Measurements from ENCODE around the gene CAMK1D.
A peak's percentile ranks its signal among the peaks of the same experiment; 100 is the strongest.
"Not testable (repeated sequence)": the region's sequence is repeated elsewhere in the genome, so short reads cannot be mapped to it uniquely, and the experiment has no call there.

CAMK1D gene

GRCh38 chr10:12348870-12349628 lies at the start of gene CAMK1D:
Gene CAMK1D, plus strand, starts transcription at chr10:12349547.
- ATAC-seq (replicated peaks) (peak; percentile 63 to 68), DNase-seq (peak; percentile 82)
- Mint-ChIP-seq H3K4me1 (peaks cover 40 to 64% of the 10 kb centered on the region in 2 donors), H3K27ac (peak within 1 kb of the TSS; percentile 99), H3K9me3 (no peaks in the 10 kb centered on the region), H3K27me3 (no peaks in the 10 kb centered on the region), H3K36me3 (peaks cover 14 to 17% of the 10 kb centered on the region in 2 donors), H3K4me3 (peak within 1 kb of the TSS; percentile 98 to 99)

- H3K4me1 Mint-ChIP-seq = peaks cover 7 to 11% of the 10 kb centered on the region in 2 donors
- not testable (repeated sequence) for DNase-seq; H3K36me3 Mint-ChIP-seq; H3K4me3 Mint-ChIP-seq; ATAC-seq (replicated peaks); H3K27me3 Mint-ChIP-seq; H3K9me3 Mint-ChIP-seq; H3K27ac Mint-ChIP-seq
Measured at GRCh38 chr10:12301036-12301435, 48.3 kb upstream of the CAMK1D start.

- ATAC-seq (replicated peaks) (no peak), DNase-seq (no peak)
- peaks cover 3 to 5% of the 10 kb centered on the region in 2 donors for H3K9me3 Mint-ChIP-seq
- H3K4me3 Mint-ChIP-seq = peak overlapping the region in 1 of 2 donors; percentile 27
- H3K4me1 Mint-ChIP-seq = peaks cover 10 to 26% of the 10 kb centered on the region in 2 donors
- H3K27me3 Mint-ChIP-seq = no peaks in the 10 kb centered on the region
- no peaks in the 10 kb centered on the region for H3K36me3 Mint-ChIP-seq
- peak overlapping the region; percentile 94 for H3K27ac Mint-ChIP-seq
Measured at GRCh38 chr10:12308057-12308456, 41.3 kb upstream of the CAMK1D start.

GRCh38 chr10:12308736-12309375 lies 40.5 kb upstream of the CAMK1D start:
- DNase-seq = no peak
- Mint-ChIP-seq H3K27ac (peak overlapping the region; percentile 25), H3K4me3 (no peak overlapping the region), H3K4me1 (peaks cover 10 to 26% of the 10 kb centered on the region in 2 donors), H3K36me3 (no peaks in the 10 kb centered on the region), H3K9me3 (peaks cover 3 to 5% of the 10 kb centered on the region in 2 donors), H3K27me3 (no peaks in the 10 kb centered on the region)
- no peak for ATAC-seq (replicated peaks)

- not testable (repeated sequence) for H3K4me3 Mint-ChIP-seq; H3K27ac Mint-ChIP-seq; ATAC-seq (replicated peaks); H3K9me3 Mint-ChIP-seq; DNase-seq; H3K36me3 Mint-ChIP-seq; H3K27me3 Mint-ChIP-seq
- peaks cover 9 to 26% of the 10 kb centered on the region in 2 donors for H3K4me1 Mint-ChIP-seq
Measured at GRCh38 chr10:12309783-12310182, 39.6 kb upstream of the CAMK1D start.

GRCh38 chr10:12314836-12315235 lies 34.5 kb upstream of the CAMK1D start:
- Mint-ChIP-seq H3K36me3 (no peaks in the 10 kb centered on the region), H3K27me3 (no peaks in the 10 kb centered on the region), H3K4me1 (peaks cover 4 to 6% of the 10 kb centered on the region in 2 donors), H3K9me3 (peaks cover under 1% of the 10 kb centered on the region in 2 donors), H3K27ac (no peak overlapping the region), H3K4me3 (no peak overlapping the region)
- ATAC-seq (replicated peaks) (no peak), DNase-seq (no peak)

GRCh38 chr10:12319076-12319475 lies 30.3 kb upstream of the CAMK1D start:
- Mint-ChIP-seq H3K27ac (peak overlapping the region; percentile 67), H3K4me3 (no peak overlapping the region)
- DNase-seq = no peak

GRCh38 chr10:12320892-12321291 lies 28.5 kb upstream of the CAMK1D start:
- no peaks in the 10 kb centered on the region for H3K27me3 Mint-ChIP-seq
- no peak for ATAC-seq (replicated peaks)
- H3K9me3 Mint-ChIP-seq = no peaks in the 10 kb centered on the region
- no peak overlapping the region for H3K27ac Mint-ChIP-seq
- no peaks in the 10 kb centered on the region for H3K36me3 Mint-ChIP-seq
- no peak for DNase-seq
- no peak overlapping the region for H3K4me3 Mint-ChIP-seq
- H3K4me1 Mint-ChIP-seq = peaks cover 16 to 39% of the 10 kb centered on the region in 2 donors

More at GRCh38 chr10:12319076-12319475, 30.3 kb upstream of the CAMK1D start:
- no peak for ATAC-seq (replicated peaks)
- H3K4me1 Mint-ChIP-seq = peaks cover 13 to 31% of the 10 kb centered on the region in 2 donors
- no peaks in the 10 kb centered on the region for H3K9me3 Mint-ChIP-seq
- no peaks in the 10 kb centered on the region for H3K36me3 Mint-ChIP-seq
- H3K27me3 Mint-ChIP-seq = no peaks in the 10 kb centered on the region

- Mint-ChIP-seq H3K27ac (no peak overlapping the region), H3K4me1 (peaks cover 16 to 46% of the 10 kb centered on the region in 2 donors), H3K9me3 (no peaks in the 10 kb centered on the region), H3K4me3 (no peak overlapping the region), H3K36me3 (no peaks in the 10 kb centered on the region), H3K27me3 (no peaks in the 10 kb centered on the region)
- no peak for DNase-seq
- peak; percentile 46 to 51 for ATAC-seq (replicated peaks)
Measured at GRCh38 chr10:12321641-12322040, 27.7 kb upstream of the CAMK1D start.

- ATAC-seq (replicated peaks) (peak in 1 of 2 donors; percentile 10), DNase-seq (no peak)
- H3K4me1 Mint-ChIP-seq = peaks cover 16 to 46% of the 10 kb centered on the region in 2 donors
- no peak overlapping the region for H3K4me3 Mint-ChIP-seq
- no peaks in the 10 kb centered on the region for H3K9me3 Mint-ChIP-seq
- H3K36me3 Mint-ChIP-seq = no peaks in the 10 kb centered on the region
- no peaks in the 10 kb centered on the region for H3K27me3 Mint-ChIP-seq
- H3K27ac Mint-ChIP-seq = no peak overlapping the region
Measured at GRCh38 chr10:12322583-12323131, 26.7 kb upstream of the CAMK1D start.

GRCh38 chr10:12324530-12324929 lies 24.8 kb upstream of the CAMK1D start:
- ATAC-seq (replicated peaks) = no peak
- H3K36me3 Mint-ChIP-seq = no peaks in the 10 kb centered on the region
- H3K27me3 Mint-ChIP-seq = no peaks in the 10 kb centered on the region
- H3K4me1 Mint-ChIP-seq = peaks cover 11 to 40% of the 10 kb centered on the region in 2 donors
- H3K27ac Mint-ChIP-seq = no peak overlapping the region
- H3K4me3 Mint-ChIP-seq = no peak overlapping the region
- no peak for DNase-seq
- H3K9me3 Mint-ChIP-seq = no peaks in the 10 kb centered on the region

GRCh38 chr10:12327074-12327473 lies 22.3 kb upstream of the CAMK1D start:
- Mint-ChIP-seq H3K9me3 (no peaks in the 10 kb centered on the region), H3K4me1 (peaks cover 10 to 42% of the 10 kb centered on the region in 2 donors), H3K4me3 (no peak overlapping the region), H3K27ac (no peak overlapping the region), H3K27me3 (no peaks in the 10 kb centered on the region), H3K36me3 (no peaks in the 10 kb centered on the region)
- no peak for DNase-seq
- ATAC-seq (replicated peaks) = no peak

- Mint-ChIP-seq H3K27me3 (no peaks in the 10 kb centered on the region), H3K36me3 (no peaks in the 10 kb centered on the region), H3K27ac (no peak overlapping the region), H3K9me3 (no peaks in the 10 kb centered on the region), H3K4me1 (peaks cover 9 to 39% of the 10 kb centered on the region in 2 donors), H3K4me3 (no peak overlapping the region)
- no peak for DNase-seq
- ATAC-seq (replicated peaks) = no peak
Measured at GRCh38 chr10:12327476-12327875, 21.9 kb upstream of the CAMK1D start.

- not testable (repeated sequence) for DNase-seq; ATAC-seq (replicated peaks); H3K9me3 Mint-ChIP-seq; H3K4me3 Mint-ChIP-seq; H3K27me3 Mint-ChIP-seq; H3K27ac Mint-ChIP-seq; H3K36me3 Mint-ChIP-seq
- peaks cover 6 to 39% of the 10 kb centered on the region in 2 donors for H3K4me1 Mint-ChIP-seq
Measured at GRCh38 chr10:12328312-12328711, 21.0 kb upstream of the CAMK1D start.
